ENCODE results near the gene ZNF136.

The ZNF136 gene

GRCh38 chr19:12194827-12195731, 32.2 kb downstream of the ZNF136 start:
- DNase-seq, result peak; percentile 77

GRCh38 chr19:12198136-12198535, 35.2 kb downstream of the ZNF136 start:
- no peak for DNase-seq

- no peak for DNase-seq
Measured at GRCh38 chr19:12199757-12200419, 37.0 kb downstream of the ZNF136 start.

- peak; percentile 64 for DNase-seq
Measured at GRCh38 chr19:12202250-12202649, 39.4 kb downstream of the ZNF136 start.

DNA sequence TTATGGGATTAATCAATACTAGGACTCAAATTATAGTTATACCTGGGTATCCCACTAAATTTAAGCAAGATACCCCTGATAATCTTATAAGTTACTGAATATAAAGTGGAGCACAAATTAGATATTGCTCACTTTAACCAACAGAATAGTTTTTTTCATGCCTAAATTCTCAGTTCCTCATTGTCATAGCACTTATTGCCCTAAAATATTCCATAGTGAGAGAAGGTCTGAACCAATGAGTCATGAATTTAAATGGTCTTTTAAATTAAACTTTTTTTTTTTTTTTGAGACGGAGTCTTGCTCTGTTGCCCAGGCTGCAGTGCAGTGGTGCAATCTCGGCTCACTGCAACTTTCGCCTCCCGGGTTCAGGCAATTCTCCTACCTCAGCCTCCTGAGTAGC, 42.4 kb downstream of the ZNF136 start:
- no peak for DNase-seq

DNA sequence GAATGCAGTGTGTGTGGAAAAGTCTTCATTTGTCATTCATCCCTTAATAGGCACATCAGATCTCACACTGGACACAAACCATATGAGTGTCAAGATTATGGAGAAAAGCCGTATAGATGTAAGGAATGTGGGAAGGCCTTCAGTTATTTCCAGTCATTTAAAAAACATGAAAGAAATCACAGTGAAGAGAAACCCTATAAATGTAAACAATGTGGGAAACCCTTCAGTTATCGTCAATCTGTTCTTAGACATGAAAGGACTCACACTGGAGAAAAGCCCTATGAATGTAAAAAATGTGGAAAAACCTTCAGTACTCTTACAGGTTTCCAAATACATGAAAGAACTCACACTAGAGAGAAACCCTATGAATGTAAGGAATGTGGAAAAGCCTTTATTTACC, 45.3 kb downstream of the ZNF136 start:
- DNase-seq, result no peak

DNA sequence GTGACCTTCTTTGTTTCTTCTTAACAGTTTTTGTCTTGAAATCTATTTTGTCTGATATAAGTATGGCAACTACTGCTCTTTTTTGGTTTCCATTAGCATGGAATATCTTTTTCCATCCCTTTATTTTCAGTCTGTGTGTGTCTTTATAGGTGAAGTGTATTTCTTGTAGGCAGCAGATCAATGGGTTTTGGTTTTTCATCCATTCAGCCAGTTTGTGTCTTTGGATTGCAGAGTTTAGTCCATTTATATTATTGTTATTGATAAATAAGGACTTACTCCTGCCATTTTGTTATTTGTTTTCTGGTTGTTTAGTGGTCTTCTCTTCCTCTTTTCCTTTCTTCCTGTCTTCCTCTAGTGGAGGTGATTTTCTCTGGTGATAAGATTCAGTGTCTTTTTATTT, 54.4 kb downstream of the ZNF136 start:
- DNase-seq, result no peak

GRCh38 chr19:12222980-12223630, 60.2 kb downstream of the ZNF136 start:
- DNase-seq, result no peak

DNA sequence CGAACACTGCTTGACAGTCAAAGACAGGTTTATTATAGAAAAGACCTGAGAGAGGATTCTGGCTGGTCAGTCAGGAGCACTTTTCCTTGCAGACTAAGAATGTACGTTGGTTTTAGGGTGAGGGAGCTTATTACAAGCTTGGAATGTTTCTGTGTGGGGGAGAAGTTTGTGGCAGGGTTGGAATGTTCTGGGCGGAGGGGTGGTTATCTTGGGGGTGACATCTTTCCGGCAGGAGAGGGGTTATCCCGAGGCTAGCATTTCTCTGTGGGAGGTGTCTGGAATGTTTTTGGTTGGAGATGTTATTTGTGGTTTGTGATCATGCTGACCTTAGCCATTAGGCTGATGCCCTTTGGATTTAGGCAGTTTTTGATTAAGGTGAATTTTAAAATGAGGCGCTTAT, 61.8 kb downstream of the ZNF136 start:
- DNase-seq, result no peak

DNA sequence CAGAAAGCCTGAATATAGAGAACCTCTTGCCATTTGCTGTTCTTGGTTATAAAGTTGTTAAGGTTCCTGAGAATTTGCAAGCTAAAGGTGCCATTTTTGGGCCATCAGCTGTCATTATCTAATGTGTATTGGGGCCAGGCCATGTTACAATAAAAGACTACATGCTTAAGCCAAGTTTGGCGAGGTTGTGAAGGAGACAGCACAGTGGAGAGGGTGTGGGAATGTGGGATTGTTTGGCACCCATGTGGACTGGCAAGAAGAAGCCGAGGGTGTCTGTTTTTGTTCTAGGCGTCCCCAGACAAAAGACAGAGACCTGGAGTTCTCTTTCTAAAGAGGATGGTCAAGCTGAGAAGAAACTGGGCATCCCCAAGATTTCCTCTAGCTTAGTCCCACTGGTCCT, 67.1 kb downstream of the ZNF136 start:
- DNase-seq, result no peak

- no peak for DNase-seq
Measured at GRCh38 chr19:12230751-12231733, 68.1 kb downstream of the ZNF136 start.

- DNase-seq, result no peak
Measured at GRCh38 chr19:12232961-12233360, 70.1 kb downstream of the ZNF136 start.

DNA sequence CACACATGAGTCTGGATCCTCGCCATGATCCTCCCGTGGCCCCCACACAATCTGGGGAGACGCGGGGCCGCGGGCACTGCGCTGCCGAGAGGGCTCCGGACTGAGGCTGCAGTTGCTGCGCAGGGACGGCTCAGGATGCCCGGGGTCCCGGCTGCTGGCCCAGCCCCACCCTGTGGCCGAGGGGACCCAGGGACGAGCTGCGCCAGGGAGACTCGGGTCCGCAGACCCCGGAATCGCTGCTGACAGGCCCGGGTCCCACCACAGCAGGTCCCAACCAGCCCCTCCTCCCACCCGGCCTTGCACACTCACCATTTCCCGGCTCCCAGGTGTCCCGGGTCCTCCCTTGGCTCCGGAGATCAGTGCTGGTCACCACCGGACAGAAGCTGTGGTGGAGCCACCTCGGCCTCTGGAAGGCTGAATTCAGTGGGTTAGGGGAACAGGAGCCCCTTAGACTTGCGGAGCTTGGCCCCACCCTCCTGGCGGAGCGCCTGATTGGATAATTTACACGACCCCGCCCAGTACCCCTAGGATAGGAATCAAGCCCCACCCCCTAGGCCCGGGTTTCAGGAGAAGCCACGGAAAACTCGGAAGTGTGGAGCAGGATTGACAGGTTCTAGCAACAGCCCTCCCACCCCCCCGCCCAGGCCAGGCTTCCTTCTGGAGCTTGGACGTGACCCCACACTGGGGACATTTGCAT, 74.4 kb downstream of the ZNF136 start:
- DNase-seq, result no peak
